Karpas-422 (cell line): ENCODE results near the gene CCDC83. TPM values are rescaled to one million over a fixed set of nuclear protein-coding genes. Genes with fewer than 3 reads are reported as not detected.

Source experiments
- DNase-seq: peaks from one replicate; pipeline ENCODE4 v3.0.0-alpha.2; 2015
- H2AFZ ChIP-seq: fragments of 200-600 bp; sonication (generic); 2 replicates; pipeline ENCODE4 v1.6.1; 2014; ENCODE audit warnings: antibody characterized with exemption, low read length, mixed read lengths
- H3K27ac ChIP-seq: fragments of 200-600 bp; sonication (generic); 2 replicates; pipeline ENCODE4 v1.5.1; 2014; ENCODE audit warnings: mild to moderate bottlenecking, low read length, moderate library complexity
- H3K27me3 ChIP-seq: fragments of 200-600 bp; sonication (generic); 2 replicates; pipeline ENCODE4 v1.6.1; 2014; ENCODE audit warnings: low read length, mixed read lengths
- H3K36me3 ChIP-seq: fragments of 200-600 bp; sonication (generic); 2 replicates; pipeline ENCODE4 v1.6.1; 2014; ENCODE audit warnings: low read length, mixed read lengths; ENCODE audit not compliant: insufficient read depth
- H3K4me1 ChIP-seq: fragments of 200-600 bp; sonication (generic); 2 replicates; pipeline ENCODE4 v1.6.1; 2014; ENCODE audit warnings: mild to moderate bottlenecking, low read length, mixed read lengths
- H3K4me2 ChIP-seq: fragments of 200-600 bp; sonication (generic); 2 replicates; pipeline ENCODE4 v1.6.1; 2014; ENCODE audit warnings: low read length, low read depth, mild to moderate bottlenecking; ENCODE audit not compliant: poor library complexity, severe bottlenecking
- H3K4me3 ChIP-seq: fragments of 200-600 bp; sonication (generic); 2 replicates; pipeline ENCODE4 v1.5.1; 2014; ENCODE audit warnings: mild to moderate bottlenecking, antibody characterized with exemption, low read length, mixed read lengths
- H3K79me2 ChIP-seq: fragments of 200-600 bp; sonication (generic); 2 replicates; pipeline ENCODE4 v1.6.1; 2014; ENCODE audit warnings: mild to moderate bottlenecking, low read length, mixed read lengths
- H3K9ac ChIP-seq: fragments of 200-600 bp; sonication (generic); 2 replicates; pipeline ENCODE4 v1.6.0; 2014; ENCODE audit warnings: low read length
- H3K9me2 ChIP-seq: fragments of 200-600 bp; sonication (generic), shearing (Covaris generic); replicated peaks from 2 replicates; pipeline ENCODE4 v1.6.0; 2014; ENCODE audit warnings: mild to moderate bottlenecking, low read length, moderate library complexity; ENCODE audit not compliant: insufficient read depth
- H3K9me3 ChIP-seq: fragments of 300-700, 200-600 bp; sonication (generic); 2 replicates; pipeline ENCODE4 v1.6.1; 2014; ENCODE audit warnings: low read length, mixed read lengths
- H4K20me1 ChIP-seq: fragments of 200-600 bp; sonication (generic); 2 replicates; pipeline ENCODE4 v1.6.1; 2014; ENCODE audit warnings: mild to moderate bottlenecking, antibody characterized with exemption, low read length, low read depth; ENCODE audit not compliant: insufficient read depth
- total RNA-seq: library from RNA; depleted of rRNA; stranded (reverse); fragments of >200 nt; shearing (Covaris generic); gene quantifications from 2 replicates; pipeline ENCODE4 v1.2.3, GENCODE V29; 2014; ENCODE audit warnings: low replicate concordance; rRNA removed

CCDC83 gene
- total RNA-seq, 1 experiment from 2014 or later = not detected

- Histone ChIP-seq H3K4me3 (no peak overlapping the region), H4K20me1 (no peaks in the 10 kb centered on the region), H3K4me1 (no peaks in the 10 kb centered on the region), H3K27ac (no peak overlapping the region), H3K9me3 (no peaks in the 10 kb centered on the region), H3K9ac (no peak overlapping the region), H3K36me3 (peaks cover 56% of the 10 kb centered on the region), H3K9me2 (no peaks in the 10 kb centered on the region), H3K27me3 (no peaks in the 10 kb centered on the region), H3K4me2 (no peak overlapping the region), H2AFZ (no peak overlapping the region), H3K79me2 (peaks cover 49% of the 10 kb centered on the region)
- no peak for DNase-seq
Observed at GRCh38 chr11:85961930-85962363, 106.8 kb downstream of the CCDC83 start.

GRCh38 chr11:85965202-85965601 lies 110.0 kb downstream of the CCDC83 start:
- DNase-seq = no peak
- Histone ChIP-seq H3K9ac (no peak overlapping the region), H3K27ac (no peak overlapping the region), H3K79me2 (peaks cover 82% of the 10 kb centered on the region), H3K4me1 (no peaks in the 10 kb centered on the region), H3K27me3 (no peaks in the 10 kb centered on the region), H4K20me1 (no peaks in the 10 kb centered on the region), H3K9me3 (no peaks in the 10 kb centered on the region), H3K4me3 (no peak overlapping the region), H3K9me2 (no peaks in the 10 kb centered on the region), H2AFZ (no peak overlapping the region), H3K36me3 (peaks cover 57% of the 10 kb centered on the region; the same call in 1 of the 2 replicates), H3K4me2 (no peak overlapping the region)

DNA sequence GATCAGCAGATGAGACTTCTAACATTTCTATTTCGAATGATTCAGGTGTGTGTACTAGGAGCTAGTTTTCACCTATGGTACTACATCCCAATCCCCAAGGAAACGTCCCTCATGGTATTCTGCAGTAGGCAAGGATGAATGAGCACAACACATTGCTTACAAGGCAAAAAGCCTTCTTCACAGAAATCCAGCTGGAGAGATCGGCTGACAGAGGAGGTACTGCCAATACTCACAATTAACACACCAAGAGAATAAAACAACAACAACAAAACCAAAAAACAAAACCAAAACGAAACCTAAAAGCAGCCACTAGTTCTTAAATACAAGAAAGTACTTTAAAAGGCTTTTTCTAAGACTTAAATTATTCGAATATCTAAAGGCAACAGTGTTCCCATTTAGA lies 112.3 kb downstream of the CCDC83 start:
- H3K4me3 ChIP-seq = no peak overlapping the region
- no peaks in the 10 kb centered on the region for H3K9me2 ChIP-seq
- H3K36me3 ChIP-seq = peaks cover 65% of the 10 kb centered on the region
- no peak overlapping the region for H3K27ac ChIP-seq
- H3K9ac ChIP-seq = no peak overlapping the region
- H3K9me3 ChIP-seq = no peaks in the 10 kb centered on the region
- H3K79me2 ChIP-seq = peaks cover 87% of the 10 kb centered on the region
- H2AFZ ChIP-seq = no peak overlapping the region
- no peak for DNase-seq
- H3K4me2 ChIP-seq = no peak overlapping the region
- H3K4me1 ChIP-seq = no peaks in the 10 kb centered on the region
- H3K27me3 ChIP-seq = no peaks in the 10 kb centered on the region
- H4K20me1 ChIP-seq = no peaks in the 10 kb centered on the region

Other genes with a start within 250 kb of the CCDC83 start
- 2.7 and 6.9 TPM in 2 replicates for gene DLG2, start 228.0 kb upstream of the CCDC83 start, total RNA-seq
- gene TMEM126B, start 226.8 kb upstream of the CCDC83 start, total RNA-seq = 92.1 and 188 TPM in 2 replicates
- 29.3 and 77.2 TPM in 2 replicates for gene TMEM126A, start 207.4 kb upstream of the CCDC83 start, total RNA-seq
- gene CREBZF, start 190.3 kb upstream of the CCDC83 start, total RNA-seq = 230 and 297 TPM in 2 replicates
- gene CCDC89, start 169.2 kb upstream of the CCDC83 start, total RNA-seq = 0.37 and 0.40 TPM in 2 replicates
- gene SYTL2, start 44.2 kb upstream of the CCDC83 start, total RNA-seq = 0.69 and 0.75 TPM in 2 replicates
- 231 and 566 TPM in 2 replicates for gene PICALM, start 213.7 kb downstream of the CCDC83 start, total RNA-seq